K562 (cell line): ENCODE measurements around the gene PNPLA8. TPM values are rescaled to one million over a fixed set of nuclear protein-coding genes. Genes with fewer than 3 reads are reported as not detected.

ENCODE experiments used
- CBX2 ChIP-seq: fragments of 200-600 bp; sonication (generic); IDR thresholded peaks from one replicate; pipeline ENCODE4 v1.6.1; 2012; ENCODE audit warnings: mild to moderate bottlenecking, low read length, inconsistent platforms; ENCODE audit not compliant: insufficient read depth, poor library complexity, severe bottlenecking
- CTBP1 ChIP-seq: fragments of 450-650 bp; IDR thresholded peaks from 2 replicates; pipeline ENCODE4 v1.6.1; 2016; ENCODE audit warnings: borderline replicate concordance
- FOXK2 ChIP-seq, 2 experiments: fragments of 450-650 bp; IDR thresholded peaks in 1 of 2; conservative IDR thresholded peaks in 1 of 2; 2 replicates each; pipeline ENCODE4 v1.6.1; 2016; ENCODE audit warnings: low read depth in 2 of 2, mild to moderate bottlenecking in 1 of 2
- HCFC1 ChIP-seq: IDR thresholded peaks from 2 replicates; pipeline ENCODE4 v1.6.1; 2012; ENCODE audit warnings: low read depth, low read length, improper control_type of control experiment
- JUND ChIP-seq, 2 experiments: IDR thresholded peaks; 2 replicates in 1 of 2; 3 replicates in 1 of 2; pipeline ENCODE4 v1.6.1; 2011; ENCODE audit warnings: borderline replicate concordance in 2 of 2, low read depth in 2 of 2, low read length in 2 of 2, improper control_type of control experiment in 1 of 2, missing biosample characterization in 1 of 2, missing genetic modification characterization in 1 of 2, missing genetic modification reagents in 1 of 2
- MTA1 ChIP-seq: fragments of 450-650 bp; IDR thresholded peaks from 2 replicates; pipeline ENCODE4 v1.6.1; 2017; ENCODE audit warnings: borderline replicate concordance
- MYC ChIP-seq, 2 experiments: fragments of 250-450 bp in 1 of 2; sonication (Bioruptor Pico) in 1 of 2; IDR thresholded peaks; 2 replicates each; pipeline versions ENCODE4 v1.5.1 to v1.6.1; 2012 to 2021; ENCODE audit warnings: low read depth in 2 of 2, borderline replicate concordance in 1 of 2, improper control_type of control experiment in 1 of 2, low read length in 1 of 2, mild to moderate bottlenecking in 1 of 2, moderate library complexity in 1 of 2
- NELFE ChIP-seq: IDR thresholded peaks from 2 replicates; pipeline ENCODE4 v1.6.1; 2011; ENCODE audit warnings: mild to moderate bottlenecking; ENCODE audit not compliant: insufficient read depth, insufficient read length
- NR2C2 ChIP-seq, 2 experiments: fragments of 200-800 bp in 1 of 2; sonication (Bioruptor generic) in 1 of 2; sonication (generic) in 1 of 2; formaldehyde crosslinking in 1 of 2; IDR thresholded peaks; 2 replicates each; pipeline versions ENCODE4 v1.6.1 to v1.8.0; 2016 to 2022; ENCODE audit warnings: mild to moderate bottlenecking in 1 of 2, missing compliant biosample characterization in 1 of 2, missing genetic modification characterization in 1 of 2, missing genetic modification reagents in 1 of 2
- PTTG1 ChIP-seq: fragments of 450-650 bp; IDR thresholded peaks from 2 replicates; pipeline ENCODE4 v1.6.1; 2016; ENCODE audit warnings: low read depth, mild to moderate bottlenecking, missing genetic modification characterization, missing compliant biosample characterization
- SIN3A ChIP-seq, 2 experiments: fragments of 150-350 bp in 1 of 2; IDR thresholded peaks; 2 replicates each; pipeline ENCODE4 v1.6.1; 2011 to 2016; ENCODE audit warnings: borderline replicate concordance in 2 of 2, low read depth in 2 of 2, low read length in 2 of 2, mild to moderate bottlenecking in 2 of 2, moderate library complexity in 2 of 2; ENCODE audit not compliant: control insufficient read depth in 1 of 2
- SMAD2 ChIP-seq: fragments of 150-350 bp; IDR thresholded peaks from 2 replicates; pipeline ENCODE4 v1.6.1; 2014; ENCODE audit warnings: low read depth, mild to moderate bottlenecking, low read length
- STAT5A ChIP-seq: IDR thresholded peaks from 2 replicates; pipeline ENCODE4 v1.6.1; 2012; ENCODE audit warnings: low read length, inconsistent platforms, borderline replicate concordance
- TARDBP ChIP-seq: fragments of 450-650 bp; IDR thresholded peaks from 2 replicates; pipeline ENCODE4 v1.6.1; 2016
- TBL1XR1 ChIP-seq, 2 experiments: IDR thresholded peaks; 2 replicates each; pipeline ENCODE4 v1.6.1; 2012; ENCODE audit warnings: improper control_type of control experiment in 2 of 2, low read length in 2 of 2, mild to moderate bottlenecking in 1 of 2
- TRIM24 ChIP-seq, 2 experiments: fragments of 450-650 bp; IDR thresholded peaks; 2 replicates each; pipeline ENCODE4 v1.6.1; 2016
- ZBED1 ChIP-seq: IDR thresholded peaks from 2 replicates; pipeline ENCODE4 v1.6.1; 2014
- ZHX1 ChIP-seq: fragments of 150-350 bp; conservative IDR thresholded peaks from 2 replicates; pipeline ENCODE4 v1.6.1; 2014; ENCODE audit warnings: low read length
- ZNF764 ChIP-seq: fragments of 250-450 bp; sonication (Bioruptor Pico); IDR thresholded peaks from 2 replicates; pipeline ENCODE4 v1.4.0; 2020; ENCODE audit warnings: low read depth, mild to moderate bottlenecking, moderate library complexity
- polyA plus RNA-seq, 8 experiments: library from polyadenylated mRNA; depleted of rRNA in 4 of 8; stranded (reverse) in 5 of 8; unstranded in 3 of 8; fragments of >200 nt; fragmentation: Nextera tagmentation in 2 of 8; fragmentation: Illumina TruSeq in 1 of 8; extraction: Ambion mirVana in 2 of 8; extraction: Trizol in 1 of 8; gene quantifications; 2 replicates each; pipeline versions ENCODE4 v1.2.1 to v1.2.3, GENCODE V29; 2011 to 2014; ENCODE audit warnings: inconsistent platforms in 1 of 8, missing spikeins in 1 of 8
- total RNA-seq, 7 experiments: library from RNA; depleted of rRNA in 6 of 7; stranded (reverse); fragments of >200 nt in 6 of 7; fragmentation: Illumina TruSeq in 2 of 7; extraction: Trizol in 2 of 7; gene quantifications; 2 replicates each; pipeline versions ENCODE4 v1.2.1 to v1.2.3, GENCODE V29; 2011 to 2021; ENCODE audit warnings: low replicate concordance in 1 of 7
- TF ChIP-seq, protein P1 (sequence below): fragments of 250-450 bp; sonication (Bioruptor Pico); IDR thresholded peaks from 2 replicates; pipeline ENCODE4 v1.5.0; 2021; ENCODE audit warnings: mild to moderate bottlenecking, moderate library complexity

The PNPLA8 gene
- total and polyA plus RNA-seq, 9 of the 15 experiments (the other 6 are each of a cell fraction or from before 2014, with no cell fraction given) = 12.8 to 27.6 (median 16.3) TPM

DNA sequence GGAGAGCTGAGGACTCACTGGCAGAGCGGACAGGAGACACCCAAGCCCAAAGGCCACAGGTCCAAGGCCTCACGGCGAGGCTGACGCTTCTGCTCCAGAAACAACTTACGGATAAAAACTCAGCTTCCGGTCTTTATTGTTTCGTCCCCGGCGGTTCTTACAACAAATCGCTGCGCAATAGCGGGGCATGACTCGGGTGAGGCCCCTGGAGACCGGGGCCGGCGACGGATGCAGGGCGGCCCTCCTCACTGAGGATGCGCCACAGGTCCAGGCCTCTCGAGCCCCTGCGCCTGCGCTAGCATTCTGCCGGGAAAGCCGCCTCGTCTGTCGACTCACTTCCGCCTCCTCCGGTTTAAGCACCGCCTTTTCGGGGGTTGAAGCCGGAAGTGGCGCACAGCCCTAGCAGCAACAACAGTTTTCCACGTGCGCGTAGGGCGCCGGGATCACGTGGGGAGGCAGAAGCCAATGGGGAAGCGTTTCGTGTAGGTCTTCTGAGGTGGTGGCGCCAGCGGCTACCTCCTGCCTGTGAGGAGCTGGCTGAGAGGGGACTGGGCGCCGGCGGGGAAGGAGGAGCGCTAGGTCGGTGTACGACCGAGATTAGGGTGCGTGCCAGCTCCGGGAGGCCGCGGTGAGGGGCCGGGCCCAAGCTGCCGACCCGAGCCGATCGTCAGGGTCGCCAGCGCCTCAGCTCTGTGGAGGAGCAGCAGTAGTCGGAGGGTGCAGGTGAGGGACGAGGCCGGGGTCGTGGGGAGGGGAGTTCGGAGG, 43.6 kb upstream of the PNPLA8 start, which contains the start of the genes DNAJB9 and THAP5 (continued):
- TF ChIP-seq, protein P1, sequence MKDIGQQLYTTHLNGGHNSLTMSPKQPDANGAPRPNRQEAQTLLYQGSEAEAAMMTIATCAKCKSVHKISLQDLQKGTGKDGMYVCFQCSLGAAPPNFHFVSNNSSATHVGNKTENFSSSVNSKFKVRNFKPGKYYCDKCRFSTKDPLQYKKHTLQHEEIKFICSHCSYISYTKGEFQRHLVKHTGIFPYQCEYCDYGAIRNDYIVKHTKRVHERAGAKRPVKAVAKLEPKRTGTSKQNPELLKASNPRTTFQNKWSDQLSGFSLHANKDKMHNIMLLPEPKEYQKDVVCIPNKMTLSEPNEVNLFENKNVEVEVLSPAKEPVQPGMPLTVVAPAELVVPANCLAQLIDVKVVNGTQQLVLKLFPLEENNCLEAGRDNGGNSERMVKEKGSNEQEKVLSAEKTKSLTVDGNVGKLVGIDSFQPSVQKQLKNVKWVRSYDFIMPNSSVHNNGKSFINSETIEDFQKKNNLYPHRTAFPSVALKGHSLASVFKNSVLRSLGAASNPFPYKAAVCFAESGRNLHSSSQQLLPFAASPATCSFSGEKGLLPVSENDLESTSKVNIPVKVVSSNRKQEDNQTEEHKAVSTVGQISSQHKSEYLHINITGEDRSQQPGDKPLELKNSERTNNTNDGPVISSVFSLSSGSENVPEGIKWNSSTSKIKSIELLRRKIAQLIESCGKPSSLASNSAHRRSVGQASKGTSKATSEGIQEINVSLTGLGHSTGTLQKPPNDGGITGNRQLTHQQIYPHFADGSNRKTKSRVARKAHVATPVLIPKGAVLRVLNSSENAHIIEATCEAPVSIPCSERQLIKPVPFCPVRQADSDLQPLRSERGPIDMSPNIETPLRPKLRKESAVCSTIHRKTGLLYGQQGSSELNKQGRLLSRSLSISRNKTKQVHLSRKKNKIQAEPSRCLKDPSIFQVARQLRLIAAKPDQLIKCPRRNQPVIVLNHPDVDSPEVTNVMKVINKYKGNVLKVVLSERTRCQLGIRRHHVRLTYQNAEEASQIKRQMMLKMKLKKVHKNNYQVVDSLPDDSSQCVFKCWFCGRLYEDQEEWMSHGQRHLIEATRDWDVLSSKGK (CRISPR knock-in tag) = no peak
- TF ChIP-seq ZNF764 (CRISPR knock-in tag) (0 out of 2 replicates have a peak, but pooled peaks have one; percentile 5), ZBED1 (no peak), ZHX1 (peak; percentile 18; the same call in 1 of the 2 replicates), TRIM24 (IDR thresholded peaks at IDR 0.05) (peak; percentile 8 to 35; a peak in 1 of 4 replicates), FOXK2 (conservative IDR thresholded peaks at IDR 0.05 in 1 of 2, IDR thresholded peaks at IDR 0.05 in 1 of 2; ENCODE audit: low read depth in 2 of 2) (peak; percentile 100), SMAD2 (no peak), JUND (IDR thresholded peaks at IDR 0.05; ENCODE audit: borderline replicate concordance, low read depth, low read length) (peak; percentile 62), JUND (tag; IDR thresholded peaks at IDR 0.05; ENCODE audit: borderline replicate concordance, low read depth, low read length) (peak; percentile 61; the same call in 2 of the 3 replicates), TARDBP (peak; percentile 31; the same call in 1 of the 2 replicates), MTA1 (no peak; the same call in 1 of the 2 replicates), NELFE (no peak), MYC (IDR thresholded peaks at IDR 0.05; ENCODE audit: low read depth, low read length) (peak; percentile 100), MYC (CRISPR knock-in tag; IDR thresholded peaks at IDR 0.05; ENCODE audit: borderline replicate concordance, low read depth) (peak; percentile 87; the same call in 1 of the 2 replicates), PTTG1 (tag) (no peak), CBX2 (no peak), SIN3A (IDR thresholded peaks at IDR 0.05; ENCODE audit: borderline replicate concordance in 2 of 2, control insufficient read depth in 1 of 2, low read depth in 2 of 2, low read length in 2 of 2) (peak; percentile 59 to 95; a peak in 3 of 4 replicates), TBL1XR1 (IDR thresholded peaks at IDR 0.05; ENCODE audit: low read length in 2 of 2) (peak; percentile 30 to 63; a peak in 2 of 4 replicates), CTBP1 (peak; percentile 95), STAT5A (no peak; the same call in 1 of the 2 replicates), HCFC1 (peak; percentile 58), NR2C2 (CRISPR knock-in tag; IDR thresholded peaks at IDR 0.05) (no peak; the same call in 1 of the 2 replicates), NR2C2 (tag; IDR thresholded peaks at IDR 0.05) (peak; percentile 73; the same call in 1 of the 2 replicates)
